ENCODE results near the gene ARPC1B.

- no peak for TF ChIP-seq POLR2A (IDR thresholded peaks at IDR 0.05)
- TF ChIP-seq CTCF (IDR thresholded peaks at IDR 0.05), result no peak
Observed at GRCh38 chr7:99387912-99388311, 13.4 kb downstream of the ARPC1B start.
